Activated CD4-positive, alpha-beta T cell treated with anti-CD3 and anti-CD28 coated beads, Interleukin-2, amount 50 U/mL, for 1 hour (primary cell): ENCODE results near the gene OR10C1.

ENCODE experiments used
- DNase-seq: peaks from one replicate; pipeline ENCODE4 v3.0.0-alpha.2; 2020

Gene OR10C1

DNA sequence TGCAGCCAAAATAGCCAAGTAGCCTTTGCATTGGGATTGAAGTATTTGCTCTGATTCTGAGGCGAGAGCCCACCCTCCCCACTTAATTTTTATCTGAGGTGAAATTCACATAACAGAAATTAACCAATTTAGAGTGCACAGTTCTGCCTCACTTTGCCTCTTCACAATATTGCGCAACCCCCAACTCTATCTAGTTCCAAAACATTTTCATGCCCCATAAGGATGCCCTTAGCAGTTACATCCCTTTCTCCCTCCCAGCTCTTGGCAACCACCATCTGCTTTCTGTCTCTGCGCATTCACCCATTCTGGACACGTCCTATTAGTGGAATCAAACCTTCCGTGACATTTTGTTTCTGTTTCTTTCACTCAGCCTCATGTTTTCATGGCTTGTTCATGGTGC is 39.6 kb downstream of the OR10C1 start:
- no peak for DNase-seq

DNA sequence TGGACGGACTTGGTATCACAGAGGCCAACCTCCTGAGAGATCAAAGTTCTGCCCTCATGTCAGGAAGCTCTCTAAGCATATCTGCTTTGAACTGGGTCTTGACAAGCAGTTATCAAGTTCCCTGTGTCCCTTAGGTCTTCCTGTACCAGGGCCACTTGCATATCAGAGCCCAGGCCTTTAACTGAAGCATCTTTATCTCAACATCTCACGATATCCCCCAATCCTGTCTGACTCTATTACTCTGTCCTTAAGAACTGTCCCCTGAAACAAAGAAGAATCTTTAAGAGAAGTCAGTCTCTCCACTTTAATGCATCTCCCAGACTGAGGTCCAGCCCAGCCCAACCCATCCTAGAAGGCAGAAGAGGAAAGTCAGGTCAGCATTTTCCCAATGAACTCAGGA is 40.5 kb downstream of the OR10C1 start:
- DNase-seq: no peak

DNA sequence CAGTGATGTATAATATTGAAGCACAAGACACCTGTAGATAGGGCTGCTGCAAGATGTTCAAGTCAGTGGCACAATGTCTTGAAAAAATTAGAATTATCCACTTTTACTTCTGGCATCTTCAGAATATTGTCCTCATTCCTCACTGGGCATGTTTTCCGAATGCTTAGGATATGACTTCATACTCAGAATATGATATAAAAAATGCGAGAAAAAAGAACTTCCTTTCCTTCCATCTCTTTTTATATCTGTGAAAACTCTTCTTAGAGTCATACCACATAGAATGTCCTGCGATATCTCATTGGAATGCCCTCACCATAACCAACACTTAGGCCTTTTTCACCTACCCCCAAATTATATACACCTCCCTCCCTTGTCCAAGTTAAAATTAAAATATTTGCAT is 44.1 kb downstream of the OR10C1 start:
- DNase-seq: no peak

DNA sequence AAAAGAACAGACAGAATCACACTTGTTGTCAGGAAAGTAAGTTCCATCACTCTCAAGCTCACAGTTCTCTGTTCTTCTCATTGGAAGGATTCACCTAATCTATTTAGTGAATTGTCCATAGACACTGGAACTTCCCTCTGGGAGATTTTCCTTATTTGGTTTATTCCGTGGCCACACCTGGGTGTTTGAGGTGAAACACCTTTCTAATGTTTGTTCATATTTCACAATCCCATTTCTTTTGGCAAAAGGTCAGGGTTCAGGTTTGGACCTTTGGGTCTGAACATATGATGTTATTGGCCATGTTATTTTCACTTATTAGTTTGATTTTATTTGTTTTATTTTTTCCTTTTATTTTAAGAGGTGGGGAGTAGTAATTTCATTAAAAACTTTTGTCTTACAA is 44.6 kb downstream of the OR10C1 start:
- no peak for DNase-seq

DNA sequence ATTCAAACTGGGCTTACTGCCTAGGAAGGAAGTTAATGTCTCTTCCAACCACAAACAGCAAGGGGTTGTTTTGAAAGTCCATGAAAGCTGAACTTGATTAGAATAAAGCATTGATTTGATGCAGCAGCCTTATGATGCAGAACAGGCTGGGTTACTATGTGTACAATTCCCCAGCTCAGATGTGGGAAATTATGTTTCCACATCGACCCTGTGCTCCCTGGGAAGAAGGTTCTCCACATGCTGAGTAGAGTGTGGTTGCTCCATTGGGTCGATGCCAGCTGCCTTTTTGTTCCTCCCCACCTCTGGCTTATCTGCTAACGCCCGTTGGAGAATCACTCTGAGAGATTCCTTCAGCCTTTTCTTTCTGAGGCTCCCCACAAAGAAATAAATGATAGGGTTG is 47.5 kb downstream of the OR10C1 start:
- no peak for DNase-seq

DNA sequence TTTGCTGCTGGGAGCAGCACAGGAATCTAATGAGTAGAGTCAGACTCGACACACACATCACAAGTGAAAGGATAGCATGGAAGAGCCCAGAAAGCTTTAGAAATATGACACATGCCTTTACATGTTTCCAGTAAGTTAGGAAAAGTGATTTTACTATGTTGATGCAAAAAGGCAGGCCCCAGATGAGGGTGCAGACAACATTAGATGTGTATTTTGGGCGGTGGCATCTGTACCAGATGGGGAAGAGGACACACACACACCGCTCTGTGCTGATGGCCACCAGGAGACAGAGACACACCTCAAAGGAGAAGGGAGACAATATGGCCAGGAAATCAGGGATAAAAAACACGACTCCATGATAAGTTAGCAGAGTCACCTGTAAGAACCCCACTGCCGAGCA is 48.0 kb downstream of the OR10C1 start:
- DNase-seq: no peak

DNA sequence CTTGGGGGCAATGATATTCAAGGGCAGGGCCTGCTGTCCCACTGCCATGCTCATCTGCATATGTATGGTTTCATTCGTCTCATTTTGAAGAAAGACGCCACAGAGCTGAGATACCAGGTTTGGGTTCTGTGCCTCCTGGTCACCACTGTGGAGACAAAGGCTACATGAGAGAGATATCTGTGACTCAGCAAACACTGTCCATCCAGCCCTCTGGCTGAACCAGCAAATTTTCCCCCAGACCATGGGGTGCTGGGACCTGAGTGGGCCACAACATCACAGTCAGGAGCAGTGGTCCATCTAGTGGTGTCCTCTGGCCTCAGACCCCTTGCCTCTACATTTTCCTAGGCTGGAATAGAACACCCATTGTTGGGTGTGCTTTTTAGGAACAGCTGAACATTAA is 48.6 kb downstream of the OR10C1 start, which contains the start of gene MAS1L:
MAS1L (minus strand) TSS at position 297 of the 400 bp plus-strand sequence; CDS start at position 243, 54 bp downstream.
- no peak for DNase-seq

DNA sequence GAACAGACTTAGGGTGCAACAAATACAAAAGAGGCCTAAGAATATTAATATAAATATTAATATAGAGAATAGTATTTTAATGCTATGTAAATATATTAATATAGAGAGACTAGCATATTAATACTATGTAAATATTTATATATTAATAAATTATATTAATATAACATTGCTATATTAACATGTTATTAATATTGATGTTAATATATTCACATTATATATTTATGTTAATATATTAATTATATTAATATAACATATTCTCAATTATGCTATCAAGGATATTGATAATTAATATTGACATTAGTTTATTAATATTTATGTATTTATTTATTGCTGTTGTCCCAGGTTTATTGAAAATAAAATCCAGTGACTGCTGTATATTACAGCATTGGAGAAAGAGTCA is 49.8 kb downstream of the OR10C1 start:
- no peak for DNase-seq

DNA sequence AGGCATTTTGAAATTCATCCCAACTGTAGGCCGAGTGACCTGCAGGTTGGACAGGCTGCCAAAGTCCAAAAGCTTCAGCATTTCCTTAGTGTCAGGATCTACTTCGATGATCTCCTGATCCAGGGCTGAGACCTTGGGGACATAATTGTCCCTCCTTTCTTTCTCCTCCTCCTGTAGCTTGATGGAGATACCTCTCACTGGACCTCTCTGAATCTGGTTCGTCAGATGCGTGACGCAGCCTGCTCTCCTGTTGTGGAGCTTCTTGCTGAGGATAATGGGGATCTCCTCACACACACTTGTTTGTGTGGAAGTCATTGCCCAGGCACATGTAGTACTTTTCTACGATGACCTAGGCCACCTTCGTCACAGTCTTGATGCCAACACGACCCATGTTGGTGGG is 50.2 kb downstream of the OR10C1 start:
- no peak for DNase-seq

DNA sequence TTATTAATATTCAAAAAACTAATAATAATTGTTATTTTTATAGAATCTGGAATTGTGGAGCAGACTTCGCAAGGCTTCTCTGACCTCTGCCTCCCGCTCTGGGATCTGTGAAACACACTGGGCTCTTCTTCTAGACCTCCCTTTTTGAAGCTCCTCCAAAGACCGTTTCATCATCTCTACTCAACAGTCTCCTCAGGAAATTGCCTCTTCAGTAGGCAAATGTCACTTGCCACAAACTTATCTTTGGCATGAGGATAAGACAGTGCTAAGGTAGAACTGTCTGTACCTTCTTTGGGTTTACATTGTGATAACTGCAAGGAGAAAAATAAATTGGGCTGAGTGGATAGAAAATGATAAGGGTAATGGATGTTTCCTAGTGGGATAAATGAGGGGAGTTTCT is 50.9 kb downstream of the OR10C1 start:
- DNase-seq: no peak

DNA sequence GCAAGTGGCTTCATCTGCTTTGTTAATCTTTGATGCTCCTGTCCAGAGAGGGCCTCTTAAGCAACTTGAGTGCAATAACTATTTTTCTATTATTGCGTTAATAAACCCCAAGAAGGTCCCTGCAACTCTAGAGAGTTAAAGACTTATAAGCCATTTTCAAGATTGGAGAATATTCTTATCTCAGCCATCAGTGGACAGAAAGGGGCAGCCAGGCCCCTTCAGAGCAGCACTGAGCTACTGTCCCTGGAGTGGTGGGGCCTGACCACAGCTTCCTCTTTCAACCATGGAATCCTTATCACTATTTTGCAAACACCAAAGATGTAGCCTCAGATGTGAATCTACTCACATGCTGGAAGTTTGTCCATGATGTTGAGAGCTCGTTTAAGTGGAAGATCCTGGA is 51.4 kb downstream of the OR10C1 start:
- DNase-seq: no peak
